Measurements from ENCODE around the gene ROBO2.
A peak's percentile ranks its signal among the peaks of the same experiment; 100 is the strongest.

The ROBO2 gene

DNA sequence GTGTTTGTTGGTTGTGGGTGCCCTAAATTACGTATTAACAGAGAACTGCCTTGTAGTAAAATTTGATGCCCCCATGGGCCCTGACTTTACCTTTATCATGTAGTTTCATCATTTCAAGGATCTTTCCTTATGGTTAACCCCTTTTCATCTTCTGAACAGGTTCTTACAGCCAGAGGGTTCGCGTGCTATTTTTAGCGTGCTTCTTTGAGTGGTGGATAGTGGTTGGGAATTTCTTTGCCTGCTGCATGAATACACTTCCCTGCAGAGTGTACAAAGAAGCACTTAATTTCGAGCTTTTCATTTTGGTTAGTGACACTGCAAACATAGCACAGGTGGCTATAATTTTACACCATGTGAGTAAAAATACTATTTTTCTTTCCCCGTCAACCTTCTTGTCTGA lies 231.8 kb downstream of the ROBO2 start:
- FAIRE-seq, result peak; percentile 36

DNA sequence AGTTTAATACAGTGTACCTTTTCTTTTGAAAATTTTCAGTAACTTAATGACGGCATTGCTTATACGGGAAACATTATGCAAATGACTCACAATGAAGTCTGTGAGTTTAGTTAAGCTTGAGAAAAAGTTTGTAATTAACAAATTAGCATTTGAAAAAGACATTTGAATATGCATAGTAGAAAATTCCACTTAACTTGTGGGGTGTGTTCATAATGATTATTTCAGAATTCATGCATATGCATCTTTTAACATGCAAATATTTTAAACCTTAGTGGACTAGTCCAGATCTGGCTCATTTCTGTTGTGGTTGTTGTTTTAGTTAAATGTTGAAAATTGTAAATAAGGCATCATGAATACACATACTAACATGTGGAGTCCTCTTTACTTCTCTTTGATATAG lies 239.4 kb downstream of the ROBO2 start:
- FAIRE-seq, result no peak

DNA sequence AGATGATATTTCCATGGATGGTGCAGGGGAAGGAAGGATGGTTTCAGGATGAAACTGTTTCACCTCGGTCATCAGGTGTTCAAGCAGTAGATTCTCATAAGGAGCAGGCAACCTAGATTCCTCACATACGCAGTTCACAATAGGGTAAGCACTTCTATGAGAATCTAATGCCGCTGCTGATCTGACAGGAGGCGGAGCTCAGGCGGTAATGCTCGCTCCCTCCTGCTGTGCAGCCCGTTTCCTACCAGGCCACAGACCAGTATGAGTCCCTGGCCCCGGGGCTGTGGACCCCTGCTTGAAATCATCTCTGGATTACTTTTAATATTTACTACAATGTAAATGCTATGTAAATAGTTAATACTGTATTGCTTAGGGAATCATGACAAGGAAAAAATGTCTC lies 241.8 kb downstream of the ROBO2 start:
- no peak for FAIRE-seq

DNA sequence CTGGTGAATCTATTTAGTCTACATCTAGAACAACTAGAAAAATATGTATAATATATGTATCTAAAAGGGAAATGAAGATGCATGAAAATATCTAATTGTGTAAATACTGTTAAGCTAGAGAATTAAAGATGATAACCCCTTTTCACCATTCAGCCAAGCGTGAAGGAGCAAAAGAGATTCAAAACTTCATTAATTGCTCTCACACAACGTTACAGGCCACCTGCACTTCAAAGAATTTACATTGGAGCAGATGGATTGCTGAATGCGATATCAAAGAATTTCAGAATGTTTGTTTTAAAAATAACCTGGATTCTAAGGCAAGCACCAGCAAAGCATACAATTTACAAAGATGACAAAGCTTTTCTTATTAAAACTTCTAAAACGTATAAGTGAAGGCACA lies 243.2 kb downstream of the ROBO2 start:
- FAIRE-seq, result no peak

DNA sequence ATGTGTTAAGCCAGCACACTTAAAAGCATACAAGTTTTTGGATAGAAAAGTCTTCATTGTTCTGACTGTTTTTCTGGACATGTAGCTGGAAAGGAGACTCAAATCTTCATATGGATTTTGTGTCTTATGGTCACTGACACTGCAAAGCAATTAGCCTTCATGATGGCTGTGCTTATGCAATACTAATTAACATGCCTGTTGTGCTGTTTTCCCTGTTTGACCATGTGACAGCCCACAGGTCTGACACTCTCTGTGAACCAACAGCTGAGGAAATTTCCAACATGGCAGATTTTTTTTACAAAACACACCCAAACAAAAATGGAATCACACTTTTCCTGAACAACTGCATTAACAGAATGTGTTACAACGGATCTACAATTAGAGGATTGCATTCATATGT lies 248.4 kb downstream of the ROBO2 start:
- FAIRE-seq, result peak; percentile 38

DNA sequence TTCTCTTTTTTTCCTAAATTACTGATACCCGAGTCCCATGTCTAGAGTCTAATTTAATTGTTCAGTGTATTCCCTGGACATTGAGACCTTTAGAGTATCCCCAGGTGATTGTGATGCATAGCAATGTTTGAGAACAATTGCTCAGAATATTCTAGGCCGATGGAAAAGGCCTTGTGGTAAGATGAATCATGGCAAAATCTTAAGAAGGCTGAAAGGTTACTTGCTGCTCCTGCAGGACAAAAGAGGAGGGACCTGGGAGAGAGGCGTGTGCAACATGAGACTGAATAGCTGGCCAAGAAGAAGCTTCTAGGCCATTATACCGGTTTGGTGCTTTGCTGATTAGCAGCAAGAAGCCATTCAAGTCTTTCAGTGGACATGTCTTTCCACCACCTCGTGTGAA lies 256.6 kb downstream of the ROBO2 start:
- FAIRE-seq, result no peak

DNA sequence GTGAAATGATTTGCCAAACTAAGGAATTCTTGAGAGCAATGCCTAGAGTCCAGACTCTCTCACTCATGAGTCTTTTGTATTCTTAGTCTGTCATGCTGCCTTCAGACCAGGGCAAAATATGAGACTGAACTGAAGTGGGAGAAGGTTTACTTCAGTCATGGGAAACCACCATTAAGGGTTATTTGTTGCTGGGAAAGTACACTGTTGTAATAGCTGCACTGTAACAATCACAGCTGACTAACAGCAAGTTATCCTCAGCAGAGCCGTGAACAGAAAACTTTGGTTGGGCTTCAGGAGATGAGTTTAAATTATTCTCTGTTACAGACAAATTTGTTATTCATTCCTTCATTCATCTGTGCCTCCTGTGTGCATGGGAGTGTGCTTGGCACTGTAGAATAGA lies 258.5 kb downstream of the ROBO2 start:
- no peak for FAIRE-seq

DNA sequence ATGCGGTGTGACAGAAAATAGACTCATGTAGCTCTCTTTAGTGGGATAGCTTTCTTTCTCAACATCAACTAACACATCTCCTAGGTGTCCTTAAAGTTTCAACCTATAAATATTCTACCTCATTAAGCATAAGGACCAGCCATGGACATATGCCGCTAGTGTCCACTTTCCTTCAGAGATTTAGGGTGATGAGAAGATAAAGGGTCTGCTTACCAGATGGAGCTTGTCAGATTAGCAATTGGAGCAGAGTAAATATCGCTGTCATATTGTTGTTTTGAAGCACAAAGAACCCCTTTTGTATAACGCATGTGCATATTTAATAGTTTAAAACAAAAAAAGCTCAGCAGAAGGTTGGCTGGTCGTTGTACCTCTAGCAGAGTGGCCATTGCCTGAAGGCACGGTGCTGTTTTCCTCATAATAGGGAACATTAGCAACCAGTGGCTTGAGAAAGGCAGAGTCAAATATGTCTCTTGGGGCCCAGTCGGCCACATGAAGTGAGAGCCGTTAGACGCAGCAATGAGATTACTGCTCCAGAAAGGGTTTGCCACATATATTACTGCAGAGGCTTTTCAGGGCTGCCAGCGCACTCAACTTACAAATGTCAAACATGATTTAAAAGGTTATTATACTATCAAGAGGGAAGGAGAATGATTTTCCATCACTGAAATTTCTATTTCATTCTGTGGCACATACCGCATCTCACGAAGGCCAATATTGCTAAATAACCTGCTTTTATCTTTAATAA lies 264.2 kb downstream of the ROBO2 start:
- FAIRE-seq, result peak; percentile 64

DNA sequence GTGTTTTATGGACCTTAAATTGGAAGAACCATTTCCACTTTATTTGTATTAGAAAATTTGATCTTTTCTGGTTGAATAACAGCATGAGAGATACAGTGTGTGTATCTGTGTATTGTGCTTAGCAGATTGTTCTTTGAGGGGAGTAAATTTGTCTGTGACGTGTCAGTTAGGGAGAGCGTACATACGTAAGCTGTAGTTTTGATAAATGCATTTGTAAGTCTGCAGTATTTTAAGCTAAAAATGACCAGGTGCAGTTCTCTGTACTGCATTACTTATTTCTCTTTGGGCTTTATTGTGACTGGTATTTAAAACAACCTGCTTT lies 264.8 kb downstream of the ROBO2 start:
- peak; percentile 83 for FAIRE-seq

DNA sequence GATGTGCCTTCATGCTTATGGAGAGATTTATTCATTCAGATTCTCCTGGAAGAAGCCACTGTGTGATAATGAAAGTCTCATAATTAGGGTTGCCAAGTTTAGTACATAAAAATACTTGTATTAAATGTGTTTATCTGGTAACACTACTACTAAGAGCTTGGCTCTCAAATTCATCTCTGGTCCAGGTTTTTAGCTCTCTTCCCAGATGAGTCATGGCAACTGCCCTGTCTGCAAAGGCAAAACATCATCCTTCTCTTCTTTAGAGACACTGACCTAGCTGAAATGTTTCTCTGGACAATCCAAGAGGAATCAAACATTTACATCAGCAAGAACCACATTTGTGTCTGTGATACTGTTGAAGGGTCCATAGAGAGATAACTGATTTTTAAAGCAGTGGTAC lies 269.6 kb downstream of the ROBO2 start:
- no peak for FAIRE-seq

DNA sequence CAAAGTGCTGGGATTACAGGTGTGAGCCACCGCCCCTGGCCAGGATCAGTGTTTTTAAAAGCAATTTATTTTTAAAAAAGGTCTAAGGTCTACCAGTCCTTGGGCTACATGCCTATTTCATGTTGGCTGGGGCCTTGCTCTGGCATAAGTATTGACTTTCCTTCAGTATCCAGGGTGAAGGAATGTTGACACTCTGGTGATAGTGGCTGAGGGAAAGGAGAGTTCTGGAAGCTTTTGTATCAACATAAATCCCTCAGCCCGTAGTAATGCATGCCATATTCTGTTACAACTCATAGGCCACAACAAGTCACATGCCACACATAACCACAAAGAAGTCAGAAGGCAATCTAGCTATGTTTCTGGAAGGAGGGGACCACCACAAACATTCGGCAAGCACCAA lies 273.9 kb downstream of the ROBO2 start:
- no peak for FAIRE-seq

DNA sequence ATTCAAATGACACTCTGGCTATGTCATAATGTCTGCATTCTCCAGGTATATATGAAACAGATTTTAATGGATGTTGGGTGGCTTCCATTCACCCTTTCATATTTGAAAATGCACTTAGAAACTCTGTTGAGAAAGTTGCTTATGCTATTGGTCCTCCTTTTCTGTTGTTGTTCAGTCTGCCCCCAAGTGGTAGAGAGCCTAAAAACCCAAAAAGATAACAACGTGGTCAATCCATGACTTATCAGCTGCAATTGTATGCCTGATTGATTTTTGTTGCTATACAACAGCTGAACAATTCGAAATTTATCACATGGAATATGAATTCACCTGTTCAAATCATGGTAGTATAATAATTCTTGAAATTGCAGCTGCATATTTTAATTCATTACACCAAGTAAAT lies 279.8 kb downstream of the ROBO2 start:
- peak; percentile 58 for FAIRE-seq

DNA sequence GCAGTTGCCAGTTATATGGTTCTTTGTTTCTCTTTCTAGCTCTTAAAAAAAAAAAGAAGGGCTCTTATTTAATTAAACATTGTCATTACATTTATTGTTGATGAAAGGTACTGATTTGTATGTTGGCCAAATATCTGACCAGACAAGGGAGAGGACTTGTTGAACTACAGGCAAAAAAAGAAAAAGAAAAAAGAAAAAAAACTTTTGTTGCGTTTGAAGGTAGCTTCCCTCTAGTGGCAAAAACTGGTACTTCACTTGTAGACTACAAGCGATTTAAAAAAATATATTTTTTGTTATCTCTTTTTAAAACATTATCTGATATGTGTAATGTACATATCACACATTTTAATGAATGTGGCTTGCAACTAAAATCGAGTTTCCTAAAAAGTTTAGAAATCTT lies 280.6 kb downstream of the ROBO2 start:
- peak; percentile 97 for FAIRE-seq

DNA sequence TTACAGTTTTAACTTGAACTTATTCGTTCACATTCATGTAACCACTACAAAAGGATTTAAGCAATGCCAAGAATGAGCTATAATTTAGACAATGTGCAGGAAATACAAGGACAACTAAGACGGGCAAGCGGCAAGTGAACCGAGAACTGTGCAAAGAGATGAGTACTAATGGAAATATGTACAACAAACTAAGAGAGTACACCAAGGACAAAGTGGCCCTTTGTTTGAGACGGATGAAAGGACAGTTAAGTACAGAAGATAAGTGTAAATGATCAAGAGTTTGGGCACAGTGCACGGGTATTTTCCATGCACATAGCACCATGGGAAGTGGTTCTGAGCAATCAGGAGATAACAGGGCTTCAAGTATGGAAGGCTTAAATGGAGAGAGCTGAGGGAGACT lies 281.7 kb downstream of the ROBO2 start:
- FAIRE-seq, result no peak

DNA sequence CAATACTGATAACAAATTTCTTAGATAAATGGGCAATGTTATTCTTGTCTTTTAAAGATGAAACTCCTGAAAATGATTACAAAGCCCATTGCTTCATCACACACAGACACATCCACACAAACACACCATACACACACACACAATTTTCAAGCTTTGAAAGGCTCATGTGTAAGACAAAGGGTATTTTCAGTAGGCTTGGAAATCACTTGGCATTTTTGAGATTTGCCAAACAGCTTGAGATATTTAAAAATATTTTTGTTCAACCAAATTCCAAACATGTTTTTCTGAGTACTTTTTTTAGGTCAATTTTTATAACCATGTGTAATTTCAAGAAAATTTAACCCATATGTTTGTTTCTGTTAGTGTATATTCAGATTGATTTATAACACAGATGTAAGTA lies 283.7 kb downstream of the ROBO2 start:
- peak; percentile 47 for FAIRE-seq

DNA sequence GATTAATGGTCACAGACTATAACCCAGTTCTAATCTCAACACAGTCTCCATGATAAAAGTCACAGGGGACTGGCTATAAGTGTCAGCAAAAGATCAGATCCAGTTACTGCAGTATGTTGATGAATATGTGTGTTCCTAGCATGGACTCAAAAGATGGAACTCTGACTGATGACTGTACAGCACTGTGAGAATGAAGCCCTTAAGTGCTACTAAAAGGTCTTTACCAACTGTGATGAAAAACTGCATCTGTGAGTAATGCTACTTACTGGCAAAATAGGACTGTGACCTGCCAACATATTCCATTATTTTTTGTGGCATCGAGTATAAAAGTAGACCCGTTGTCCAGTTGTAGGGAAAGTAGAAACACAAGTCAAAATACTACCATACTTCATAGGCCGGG lies 284.2 kb downstream of the ROBO2 start:
- no peak for FAIRE-seq

DNA sequence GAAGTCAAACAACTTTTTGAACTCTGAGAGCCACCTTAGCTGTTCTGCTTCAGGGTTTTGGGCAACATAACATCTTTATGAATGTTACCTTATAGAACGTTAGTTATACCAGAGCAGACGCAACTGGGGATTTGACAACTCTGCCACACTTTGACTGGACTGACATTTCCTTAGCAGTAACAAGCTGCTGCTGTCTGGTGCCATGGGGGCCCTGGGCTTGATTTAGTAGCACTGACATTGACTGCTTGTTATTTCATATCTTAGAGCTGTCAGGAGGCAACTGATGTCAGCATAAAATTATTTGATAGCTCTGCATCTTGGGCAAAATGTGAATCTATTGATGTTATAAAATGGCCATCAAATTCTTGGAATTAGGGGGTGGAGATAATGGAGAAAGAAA lies 285.4 kb downstream of the ROBO2 start:
- FAIRE-seq, result no peak

DNA sequence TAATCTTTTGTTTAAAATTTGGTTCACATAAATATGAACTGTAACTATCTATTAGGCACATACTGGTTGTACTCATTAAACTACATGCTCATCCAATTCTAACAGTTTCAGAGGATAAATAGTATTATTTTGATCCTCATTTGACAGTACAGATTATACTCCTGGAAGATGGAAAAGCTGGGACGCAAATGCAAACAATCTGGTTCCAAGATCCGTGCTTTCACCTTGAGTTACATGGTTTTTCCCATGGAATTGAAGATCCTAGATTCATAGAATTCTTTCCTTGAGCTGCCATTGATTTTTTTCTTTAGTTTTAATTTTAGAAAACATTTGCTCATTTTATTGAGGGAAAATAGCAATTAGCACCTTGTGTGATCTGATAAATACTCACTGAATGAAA lies 285.8 kb downstream of the ROBO2 start:
- FAIRE-seq, result peak; percentile 5

DNA sequence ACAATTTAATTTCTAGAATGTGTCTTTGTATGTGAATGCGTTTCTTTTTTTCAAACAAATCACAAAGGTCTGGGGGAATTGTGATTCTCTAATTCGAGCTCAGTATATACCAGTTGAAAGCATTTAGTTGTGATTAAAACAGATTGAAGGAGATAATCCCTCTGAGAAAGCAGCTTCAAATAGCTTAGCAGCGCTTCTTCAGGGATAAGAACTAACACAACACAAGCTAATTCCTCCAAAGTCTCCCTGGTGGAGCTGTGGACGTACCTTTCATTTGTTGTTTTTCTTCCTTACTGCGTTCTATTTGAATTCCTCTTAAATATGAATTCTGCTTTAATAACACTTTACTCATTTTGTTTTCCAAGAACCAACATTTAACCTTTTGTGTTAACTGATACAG lies 286.7 kb downstream of the ROBO2 start:
- no peak for FAIRE-seq

DNA sequence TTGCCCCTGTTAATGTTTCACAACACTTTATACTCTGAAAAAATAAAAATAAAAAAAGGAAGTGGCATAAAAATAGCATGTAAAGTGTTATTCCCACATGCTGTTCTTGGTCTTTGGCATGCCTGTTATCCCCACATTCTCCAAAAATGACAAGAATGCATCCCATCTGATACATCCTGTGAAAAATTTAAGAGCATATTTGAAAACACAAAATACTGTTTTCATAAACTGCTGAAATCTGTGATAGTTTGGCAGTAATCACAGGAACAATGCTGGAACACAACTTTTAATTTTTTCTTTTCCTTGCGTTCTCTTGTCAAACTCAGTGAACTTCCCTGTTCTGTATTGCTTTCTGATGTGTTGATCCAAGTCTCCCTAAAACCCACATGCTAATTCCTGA lies 288.8 kb downstream of the ROBO2 start:
- FAIRE-seq, result no peak

DNA sequence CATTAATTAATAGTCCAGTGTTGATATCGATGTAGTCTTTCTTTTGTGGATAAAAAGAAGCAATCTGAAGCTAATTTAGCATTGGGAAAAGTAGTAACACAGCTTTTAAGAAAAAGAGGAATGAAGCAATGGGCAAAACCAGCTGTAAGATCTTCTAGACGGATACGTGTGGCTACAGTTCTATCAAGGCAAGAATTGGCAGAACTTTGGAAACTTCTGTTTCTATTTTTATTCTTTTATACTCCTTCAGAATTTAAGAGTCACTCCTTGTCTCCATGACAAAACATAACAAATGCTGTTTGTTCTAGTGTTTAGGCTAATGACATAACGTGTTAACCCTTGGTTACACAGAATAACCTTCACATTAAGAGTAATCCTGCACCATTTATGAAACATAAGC lies 289.2 kb downstream of the ROBO2 start:
- peak; percentile 43 for FAIRE-seq

DNA sequence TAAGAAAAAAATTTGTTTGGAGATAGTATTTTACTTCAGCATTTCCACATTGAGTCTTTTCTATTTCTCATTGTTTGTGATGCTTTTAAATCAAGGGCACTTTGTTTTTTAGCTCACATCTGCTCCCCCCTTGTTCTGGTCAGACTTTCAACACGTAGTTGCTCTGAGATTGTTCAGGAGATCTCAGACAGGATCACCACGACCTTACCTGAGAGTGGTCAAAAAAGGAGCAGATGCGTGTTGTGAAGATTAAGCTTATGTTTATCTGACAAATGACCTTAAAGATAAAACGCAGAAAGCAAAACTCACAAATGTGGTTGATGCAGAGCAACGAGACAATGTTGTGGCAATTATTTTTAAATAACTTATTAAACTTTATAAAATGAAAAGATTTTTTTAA lies 298.3 kb downstream of the ROBO2 start:
- no peak for FAIRE-seq

DNA sequence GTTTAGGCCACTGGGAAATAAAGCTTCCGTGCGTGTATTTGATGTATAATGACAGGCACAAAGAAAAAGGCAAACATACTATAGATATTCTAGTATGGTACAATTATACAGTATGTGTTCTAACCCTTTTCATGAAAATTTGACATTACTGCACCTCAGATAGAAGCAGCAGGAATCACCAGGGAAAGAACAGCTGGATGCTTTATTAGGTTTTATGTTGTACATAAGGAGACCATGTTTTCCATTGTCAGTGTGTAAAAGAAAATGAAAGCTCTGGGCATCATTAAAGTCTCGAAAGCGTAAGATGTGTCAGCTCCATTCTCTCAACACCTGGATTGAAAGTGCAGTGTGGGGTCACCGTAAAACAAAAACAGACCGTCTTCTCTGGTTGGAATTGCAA lies 302.1 kb downstream of the ROBO2 start:
- no peak for FAIRE-seq

DNA sequence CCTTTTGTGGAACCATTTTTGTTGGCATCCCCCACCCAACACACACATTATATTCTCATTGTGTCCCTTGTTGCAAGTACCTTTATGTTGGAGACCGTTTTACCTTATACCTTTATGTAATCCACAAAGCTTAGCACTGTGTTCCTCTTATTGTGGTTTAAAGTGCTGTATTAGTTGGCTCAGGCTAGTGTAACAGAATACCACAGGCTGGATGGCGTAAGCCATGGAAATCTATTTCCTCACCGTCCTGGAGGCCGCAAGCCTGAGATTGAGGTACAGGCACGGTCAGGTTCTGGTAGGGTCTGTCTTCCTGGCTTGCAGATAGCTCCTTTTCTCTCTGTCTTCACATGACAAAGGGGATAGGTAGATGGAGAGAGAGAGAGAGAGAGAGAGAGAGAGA lies 302.8 kb downstream of the ROBO2 start:
- no peak for FAIRE-seq

DNA sequence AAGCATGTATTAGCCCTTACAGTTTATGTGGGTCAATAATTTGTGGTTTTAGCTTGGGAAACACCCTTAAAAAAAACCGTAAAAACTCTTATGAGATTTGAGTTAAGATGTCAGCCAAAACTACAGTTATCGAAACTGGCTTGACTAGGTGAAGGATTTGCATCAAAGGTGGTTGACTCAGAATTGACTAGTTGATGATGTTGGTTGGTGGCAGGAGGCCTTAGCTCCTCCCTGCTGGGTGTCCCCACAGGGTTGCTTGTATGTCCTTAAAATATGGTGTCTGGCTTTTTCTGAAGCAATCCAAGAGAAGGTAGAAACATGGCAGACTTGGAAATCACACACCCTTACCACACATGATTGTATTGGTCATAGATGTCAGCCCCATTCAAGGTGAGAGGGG lies 305.1 kb downstream of the ROBO2 start:
- no peak for FAIRE-seq
